ENCODE results near the gene PSD4.

- TF ChIP-seq CTCF (conservative IDR thresholded peaks at IDR 0.05; ENCODE audit: low read depth, low read length) = no peak
- no peak for TF ChIP-seq CHD1 (IDR thresholded peaks at IDR 0.05; ENCODE audit: low read depth, low read length)
- no peak for TF ChIP-seq POLR2A (IDR thresholded peaks at IDR 0.05; ENCODE audit: low read depth, low read length)
- no peak for TF ChIP-seq CEBPB (IDR thresholded peaks at IDR 0.05; ENCODE audit: low read depth, low read length)
- TF ChIP-seq, protein P1, sequence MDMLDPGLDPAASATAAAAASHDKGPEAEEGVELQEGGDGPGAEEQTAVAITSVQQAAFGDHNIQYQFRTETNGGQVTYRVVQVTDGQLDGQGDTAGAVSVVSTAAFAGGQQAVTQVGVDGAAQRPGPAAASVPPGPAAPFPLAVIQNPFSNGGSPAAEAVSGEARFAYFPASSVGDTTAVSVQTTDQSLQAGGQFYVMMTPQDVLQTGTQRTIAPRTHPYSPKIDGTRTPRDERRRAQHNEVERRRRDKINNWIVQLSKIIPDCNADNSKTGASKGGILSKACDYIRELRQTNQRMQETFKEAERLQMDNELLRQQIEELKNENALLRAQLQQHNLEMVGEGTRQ (IDR thresholded peaks at IDR 0.05; ENCODE audit: low read depth, low read length) = no peak
- no peak for TF ChIP-seq FOS (IDR thresholded peaks at IDR 0.05; ENCODE audit: low read depth, low read length)
- TF ChIP-seq, protein P2, sequence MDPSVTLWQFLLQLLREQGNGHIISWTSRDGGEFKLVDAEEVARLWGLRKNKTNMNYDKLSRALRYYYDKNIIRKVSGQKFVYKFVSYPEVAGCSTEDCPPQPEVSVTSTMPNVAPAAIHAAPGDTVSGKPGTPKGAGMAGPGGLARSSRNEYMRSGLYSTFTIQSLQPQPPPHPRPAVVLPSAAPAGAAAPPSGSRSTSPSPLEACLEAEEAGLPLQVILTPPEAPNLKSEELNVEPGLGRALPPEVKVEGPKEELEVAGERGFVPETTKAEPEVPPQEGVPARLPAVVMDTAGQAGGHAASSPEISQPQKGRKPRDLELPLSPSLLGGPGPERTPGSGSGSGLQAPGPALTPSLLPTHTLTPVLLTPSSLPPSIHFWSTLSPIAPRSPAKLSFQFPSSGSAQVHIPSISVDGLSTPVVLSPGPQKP (IDR thresholded peaks at IDR 0.05; ENCODE audit: borderline replicate concordance, low read depth, low read length) = no peak
- no peak for TF ChIP-seq RAD21 (IDR thresholded peaks at IDR 0.05; ENCODE audit: low read length)
- no peak for TF ChIP-seq RFX5 (IDR thresholded peaks at IDR 0.05; ENCODE audit: low read depth, low read length)
- TF ChIP-seq MXI1 (IDR thresholded peaks at IDR 0.05; ENCODE audit: borderline replicate concordance, low read depth, low read length) = no peak
- TF ChIP-seq RCOR1 (IDR thresholded peaks at IDR 0.05; ENCODE audit: insufficient replicate concordance, low read length) = no peak
- no peak for TF ChIP-seq SMC3 (IDR thresholded peaks at IDR 0.05; ENCODE audit: low read depth, low read length)
- no peak for TF ChIP-seq MAFK (IDR thresholded peaks at IDR 0.05; ENCODE audit: low read depth, low read length)
These were observed 84.8 kb downstream of the PSD4 start for GRCh38 chr2:113258471-113259147.
